Right lung (tissue), 10 donors: ENCODE data around the gene ZNF35. TPM values are rescaled to one million over a fixed set of nuclear protein-coding genes. Genes with fewer than 3 reads are reported as not detected.
"Not testable (repeated sequence)": the region's sequence is repeated elsewhere in the genome, so short reads cannot be mapped to it uniquely, and the experiment has no call there.

Source experiments
- DNase-seq, 2 donors: peaks; one replicate each; pipeline ENCODE4 v3.0.0-alpha.2; 2013
- long read RNA-seq, 8 donors: transcript quantifications; one replicate each; lab custom pipeline, GENCODE V29; 2026
- polyA plus RNA-seq, 5 donors: library from polyadenylated mRNA; unstranded; fragments of 120-200 nt; gene quantifications; one replicate each; pipeline versions ENCODE4 v1.2.1 to v1.2.3, GENCODE V29; 2013; ENCODE audit warnings: inconsistent platforms in 1 of 5, low replicate concordance in 1 of 5; ENCODE audit not compliant: insufficient read length in 5 of 5, insufficient read depth in 1 of 5

The ZNF35 gene
- polyA plus RNA-seq: 10 to 100 TPM in 4 of 5 donors, 1 to 10 TPM in 1; 7.5 to 12.1 (median 11.2) TPM
- long read RNA-seq, donor 1, partial matches to known transcripts: 0 of 4 reads
- long read RNA-seq, donor 1, other reads (novel, unspliced or antisense): 0 of 4 reads
- long read RNA-seq, donor 2: 0 reads
- long read RNA-seq, donor 3, partial matches to known transcripts: 0 of 2 reads
- long read RNA-seq, donor 3, other reads (novel, unspliced or antisense): 0 of 2 reads
- long read RNA-seq, donor 4: 0 reads
- long read RNA-seq, donor 5, partial matches to known transcripts: 0 of 3 reads
- long read RNA-seq, donor 5, other reads (novel, unspliced or antisense): 0 of 3 reads
- long read RNA-seq, donor 6, partial matches to known transcripts: 0 of 2 reads
- long read RNA-seq, donor 6, other reads (novel, unspliced or antisense): 0 of 2 reads
- long read RNA-seq, donor 7, partial matches to known transcripts: 0 of 1 reads
- long read RNA-seq, donor 7, other reads (novel, unspliced or antisense): 0 of 1 reads
- long read RNA-seq, donor 8: 0 reads

DNA sequence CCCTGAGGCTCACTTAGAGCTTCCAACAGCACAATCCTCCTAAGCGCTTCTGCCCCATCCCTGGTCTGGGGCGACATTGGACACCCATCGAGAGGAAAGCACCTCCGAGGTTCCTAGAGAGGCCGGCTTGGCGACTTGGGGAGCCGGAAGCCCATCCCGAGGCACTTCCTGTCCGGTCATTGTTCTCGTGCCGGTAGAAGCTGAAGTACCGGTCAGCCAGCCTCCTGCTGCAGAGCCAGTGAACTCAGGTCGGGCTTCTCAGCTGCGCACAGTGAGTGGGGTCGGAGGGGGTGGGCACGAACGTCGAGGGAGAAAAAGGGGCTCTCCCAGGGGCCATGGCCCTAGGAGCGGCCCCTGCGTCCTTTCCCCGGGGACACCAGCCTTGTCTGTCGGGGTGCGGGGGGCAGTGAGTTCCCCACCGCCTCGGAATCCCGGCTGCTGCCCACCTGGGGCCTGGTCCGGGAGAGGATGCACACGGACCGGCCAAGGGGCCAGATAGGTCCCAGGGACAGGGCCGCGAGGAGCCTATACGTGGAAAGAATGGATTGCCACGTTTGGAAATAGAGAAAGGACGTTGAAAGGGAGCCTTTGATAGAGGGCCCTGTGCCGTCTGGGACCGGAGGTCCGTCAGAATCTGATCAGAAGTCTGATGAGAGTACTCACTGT, at the start of gene ZNF35:
TSS of gene ZNF35 (plus strand) at position 169 of the 666 bp plus-strand sequence. CDS start 2,336 bp downstream, outside the sequence.
- peak; percentile 60 to 65 for DNase-seq

- no peak for DNase-seq
These were observed 46.8 kb upstream of the ZNF35 start for GRCh38 chr3:44601749-44602148.

DNA sequence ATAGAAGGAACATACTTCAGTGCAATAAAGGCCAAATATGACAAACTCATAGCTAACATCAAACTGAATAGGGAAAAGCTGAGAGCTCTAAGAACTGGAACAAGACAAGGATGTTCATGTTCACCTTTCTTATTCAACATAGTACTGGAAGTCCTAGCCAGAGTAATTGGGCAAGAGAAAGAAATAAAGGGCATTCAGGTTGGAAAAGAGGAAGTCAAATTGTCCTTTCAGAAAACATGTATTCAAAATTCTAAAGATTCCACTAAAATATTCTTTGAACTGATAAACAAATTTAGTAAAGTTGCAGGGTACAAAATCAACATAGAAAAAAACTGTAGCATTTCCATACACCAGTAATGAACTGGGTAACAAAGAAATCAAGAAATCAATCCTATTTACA, 35.9 kb upstream of the ZNF35 start:
- DNase-seq: no peak

- peak; percentile 84 to 87 for DNase-seq
These were observed 23.6 kb upstream of the ZNF35 start, which contains the start of gene ZNF197 for GRCh38 chr3:44624749-44625480. TSS of gene ZNF197 (plus strand) at chr3:44625036. CDS start at chr3:44629155, 4,119 bp downstream.

DNA sequence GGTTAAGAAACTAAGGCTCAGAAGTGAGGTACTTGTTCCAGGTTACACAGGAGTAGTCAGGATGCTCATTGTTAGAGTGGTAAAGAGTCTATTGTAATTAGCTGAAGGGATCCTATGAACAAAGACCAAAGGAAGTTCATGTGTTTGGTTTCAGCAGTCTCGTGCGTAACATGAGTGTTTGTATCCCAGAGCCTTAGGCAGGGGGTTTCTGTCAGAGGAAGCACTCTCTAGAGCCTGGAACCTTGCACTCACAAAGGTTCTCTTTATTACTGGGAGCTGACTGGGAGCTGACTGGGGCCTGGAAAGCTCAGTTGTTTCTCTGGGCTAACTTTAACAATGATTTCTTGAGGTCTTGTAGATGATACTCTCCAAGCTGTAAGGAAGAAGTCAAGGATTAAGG, 19.8 kb upstream of the ZNF35 start:
- no peak for DNase-seq

- no peak for DNase-seq
These were observed 16.3 kb upstream of the ZNF35 start for GRCh38 chr3:44632193-44632592.

DNA sequence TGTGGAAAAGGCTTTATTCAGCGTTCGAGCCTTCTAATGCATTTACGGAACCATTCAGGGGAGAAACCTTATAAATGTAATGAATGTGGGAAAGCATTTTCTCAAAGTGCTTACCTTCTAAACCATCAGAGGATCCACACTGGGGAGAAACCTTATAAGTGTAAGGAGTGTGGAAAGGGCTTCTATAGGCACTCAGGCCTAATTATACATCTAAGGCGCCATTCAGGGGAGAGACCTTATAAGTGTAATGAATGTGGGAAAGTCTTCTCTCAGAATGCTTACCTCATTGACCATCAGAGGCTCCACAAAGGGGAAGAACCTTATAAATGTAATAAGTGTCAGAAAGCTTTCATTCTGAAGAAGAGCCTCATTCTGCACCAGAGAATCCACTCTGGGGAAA, 6.2 kb upstream of the ZNF35 start:
- no peak for DNase-seq

DNA sequence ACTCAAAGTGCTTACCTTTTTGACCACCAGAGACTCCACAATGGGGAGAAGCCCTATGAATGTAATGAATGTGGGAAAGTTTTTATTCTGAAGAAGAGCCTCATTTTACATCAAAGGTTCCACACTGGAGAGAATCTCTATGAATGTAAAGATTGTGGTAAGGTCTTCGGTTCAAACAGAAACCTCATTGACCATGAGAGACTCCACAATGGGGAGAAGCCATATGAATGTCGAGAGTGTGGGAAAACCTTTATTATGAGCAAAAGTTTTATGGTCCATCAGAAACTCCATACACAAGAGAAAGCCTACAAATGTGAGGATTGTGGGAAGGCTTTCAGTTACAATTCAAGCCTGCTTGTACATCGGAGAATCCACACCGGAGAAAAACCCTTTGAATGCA, 5.5 kb upstream of the ZNF35 start:
- no peak for DNase-seq

DNA sequence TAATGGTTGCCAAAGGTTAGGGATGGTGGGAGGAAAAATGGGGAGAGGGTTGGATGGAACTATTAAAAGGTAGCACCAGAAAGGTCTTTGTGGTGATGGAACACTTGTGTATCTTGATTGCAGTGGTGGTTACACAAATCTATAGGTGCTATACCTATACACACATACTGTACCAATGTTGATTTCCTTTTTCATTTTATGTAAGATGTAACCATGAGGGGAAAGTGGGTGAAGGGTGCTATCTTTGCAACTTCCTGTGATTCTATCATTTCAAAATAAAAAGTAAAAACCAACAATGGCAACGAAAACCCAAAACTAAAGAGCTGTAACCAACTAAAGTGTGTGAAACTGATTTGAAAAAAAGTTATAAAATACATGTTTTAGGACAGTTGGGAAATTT, 761 bp upstream of the ZNF35 start:
- no peak for DNase-seq

DNA sequence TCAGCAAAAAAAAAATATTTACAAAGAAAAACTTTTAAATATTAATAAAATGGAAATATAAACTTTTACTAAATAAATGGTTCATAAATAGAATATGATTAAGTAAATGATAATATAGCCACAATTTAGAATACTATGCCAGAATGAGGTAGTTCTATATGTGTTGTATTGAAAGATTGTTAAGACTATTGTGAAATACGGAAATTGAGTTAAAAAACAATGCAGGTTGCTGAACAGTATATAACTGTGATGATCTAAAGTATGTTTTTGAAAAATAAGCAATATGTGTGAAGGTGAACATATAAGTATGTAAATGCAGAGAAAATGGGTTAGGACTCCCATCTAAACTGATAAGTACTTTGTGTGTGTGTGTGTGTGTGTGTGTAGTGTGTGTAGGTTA, 1.2 kb downstream of the ZNF35 start:
- no peak for DNase-seq

DNA sequence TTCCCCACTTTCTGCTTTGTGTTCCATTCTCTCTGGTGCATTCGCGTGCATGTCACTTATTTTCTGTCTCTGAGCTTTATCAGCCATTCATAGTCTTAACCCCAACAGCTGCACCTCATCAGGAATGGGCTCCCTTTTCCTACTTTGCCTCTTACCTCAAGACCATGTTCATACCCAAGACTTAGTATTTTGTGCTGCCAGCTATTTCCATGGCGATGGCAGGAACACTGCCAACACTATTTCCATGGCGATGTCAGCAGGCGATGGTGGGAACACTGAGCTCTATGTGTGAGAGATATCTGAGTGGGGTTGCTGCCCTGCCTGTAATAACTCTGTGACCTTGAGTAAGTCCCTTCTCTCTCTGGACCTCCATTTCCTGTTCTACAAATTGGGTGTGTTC, 5.5 kb downstream of the ZNF35 start:
- DNase-seq: no peak

DNA sequence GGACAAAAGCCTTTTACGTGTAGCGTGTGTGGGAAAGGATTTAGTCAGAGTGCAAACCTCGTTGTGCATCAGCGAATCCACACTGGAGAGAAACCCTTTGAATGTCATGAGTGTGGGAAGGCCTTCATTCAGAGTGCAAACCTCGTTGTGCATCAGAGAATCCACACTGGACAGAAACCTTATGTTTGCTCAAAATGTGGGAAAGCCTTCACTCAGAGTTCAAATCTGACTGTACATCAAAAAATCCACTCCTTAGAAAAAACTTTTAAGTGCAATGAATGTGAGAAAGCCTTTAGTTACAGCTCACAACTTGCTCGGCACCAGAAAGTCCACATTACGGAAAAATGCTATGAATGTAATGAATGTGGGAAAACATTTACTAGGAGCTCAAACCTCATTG, 10.5 kb downstream of the ZNF35 start:
- DNase-seq: no peak

GRCh38 chr3:44659434-44659833, 10.9 kb downstream of the ZNF35 start:
- no peak for DNase-seq

DNA sequence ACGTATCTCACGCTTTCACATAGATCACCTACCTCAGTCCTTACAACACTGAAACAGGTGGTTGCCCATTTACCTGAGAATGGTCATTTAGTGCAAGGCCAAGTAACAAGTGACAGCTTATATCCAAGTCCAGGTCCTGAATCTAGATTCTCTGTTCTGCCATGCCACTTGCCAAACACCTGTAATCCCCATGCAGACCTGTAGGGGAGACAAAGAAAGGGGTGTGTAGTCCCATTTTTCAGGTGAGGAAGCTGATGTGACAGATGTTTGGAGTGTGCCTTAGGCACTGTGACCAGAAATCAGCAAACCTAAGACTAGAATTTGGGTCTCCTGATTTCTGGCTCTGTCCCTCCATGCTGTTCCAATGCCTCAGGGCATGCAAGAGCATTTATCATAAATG, 12.7 kb downstream of the ZNF35 start:
- no peak for DNase-seq

- DNase-seq: no peak
These were observed 16.6 kb downstream of the ZNF35 start for GRCh38 chr3:44665173-44665572.

- DNase-seq: no peak
These were observed 17.8 kb downstream of the ZNF35 start for GRCh38 chr3:44666346-44666745.

DNA sequence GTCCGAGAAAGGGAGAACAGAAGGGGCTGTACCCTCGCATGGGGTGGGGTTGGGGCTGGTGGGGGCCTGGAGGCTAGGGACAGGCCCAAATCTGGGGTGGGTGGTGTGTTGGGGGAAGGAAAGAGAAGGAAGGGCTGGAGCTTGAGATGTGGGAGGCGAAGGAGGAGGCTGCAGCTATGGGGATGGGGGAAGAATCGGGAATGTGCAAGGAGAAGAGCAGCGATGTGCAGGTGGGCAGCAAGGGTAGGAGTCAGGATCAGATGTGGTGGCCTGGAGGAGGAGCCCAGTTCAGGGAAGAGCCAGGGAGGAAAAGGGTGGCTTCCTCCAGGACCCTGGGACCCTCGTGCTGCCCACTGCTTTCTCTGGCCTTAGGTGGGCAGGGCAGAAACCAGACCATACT, 21.2 kb downstream of the ZNF35 start:
- no peak for DNase-seq

DNA sequence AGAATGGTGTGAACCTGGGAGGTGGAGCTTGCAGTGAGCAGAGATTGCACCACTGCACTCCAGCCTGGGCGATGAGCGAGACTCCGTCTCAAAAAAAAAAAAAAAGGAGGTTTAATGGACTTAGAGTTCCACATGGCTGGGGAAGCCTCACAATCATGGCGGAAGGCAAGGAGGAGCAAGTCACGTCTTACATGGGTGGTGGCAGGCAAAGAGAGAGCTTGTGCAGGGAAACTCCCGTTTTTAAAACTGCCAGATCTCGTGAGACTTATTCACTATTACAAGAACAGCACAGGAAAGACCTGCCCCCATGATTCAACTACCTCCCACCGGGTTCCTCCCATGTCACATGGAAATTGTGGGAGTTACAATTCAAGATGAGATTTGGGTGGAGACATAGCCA, 24.9 kb downstream of the ZNF35 start:
- not testable (repeated sequence) for DNase-seq

DNA sequence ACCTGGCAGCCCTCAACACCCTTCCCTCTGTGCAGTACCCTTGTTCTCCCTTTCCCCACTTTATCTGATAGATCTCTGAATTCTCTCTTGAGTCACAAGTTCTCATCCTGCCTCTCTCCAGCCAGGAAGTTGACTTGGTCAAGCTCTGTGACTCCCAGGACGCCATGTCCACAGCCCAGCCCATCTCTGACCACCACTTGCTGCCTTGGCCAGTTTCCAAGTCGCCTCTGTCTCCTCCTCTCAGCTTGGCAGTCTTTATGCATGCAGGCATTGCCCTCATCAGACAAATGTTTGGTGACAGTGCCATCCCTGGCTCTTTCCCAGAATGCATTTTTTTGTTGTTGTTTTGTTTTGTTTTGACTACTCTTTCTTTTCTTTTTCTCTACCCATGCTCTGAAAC, 25.7 kb downstream of the ZNF35 start:
- no peak for DNase-seq

GRCh38 chr3:44678480-44679116, 30.1 kb downstream of the ZNF35 start:
- DNase-seq: no peak

DNA sequence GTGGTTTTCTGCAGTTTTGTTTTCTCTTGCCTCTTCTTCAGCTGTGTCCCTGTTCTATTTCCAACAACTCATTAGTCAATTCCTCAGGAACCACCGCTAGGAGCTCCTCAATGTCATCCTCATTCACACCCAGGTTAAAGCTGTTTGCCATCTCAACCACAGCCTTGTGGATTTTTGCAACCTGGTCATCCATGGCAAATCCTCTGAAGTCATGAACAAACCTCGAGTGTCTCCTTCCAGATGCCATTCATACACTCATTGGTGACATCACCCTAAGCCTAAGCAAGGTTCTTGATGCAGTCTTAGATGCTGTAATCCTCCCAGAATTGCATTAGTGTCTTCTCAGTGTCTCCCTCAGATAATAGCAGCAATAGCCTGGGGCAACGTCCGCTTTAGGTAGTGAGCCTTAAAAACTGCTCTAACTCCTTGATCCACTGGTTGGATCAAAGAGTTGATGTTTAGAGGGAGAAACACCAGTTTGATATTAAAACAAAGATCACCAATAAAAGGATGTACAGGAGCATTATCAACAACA, 32.5 kb downstream of the ZNF35 start:
- DNase-seq: no peak
